Stimulated activated CD4-positive, alpha-beta T cell treated with anti-CD3 and anti-CD28 coated beads, TNF-alpha, amount 100 ng/mL, for 1 hour (primary cell): ENCODE data around the gene ANKS4B.
"Not testable (repeated sequence)": the region's sequence is repeated elsewhere in the genome, so short reads cannot be mapped to it uniquely, and the experiment has no call there.

Experiments used
- DNase-seq, 3 donors: peaks; one replicate each; pipeline ENCODE4 v3.0.0-alpha.2; 2020; ENCODE audit warnings: low read depth in 3 of 3, low spot score in 1 of 3

Gene ANKS4B

GRCh38 chr16:21218153-21218552, 15.3 kb upstream of the ANKS4B start:
- DNase-seq: no peak

DNA sequence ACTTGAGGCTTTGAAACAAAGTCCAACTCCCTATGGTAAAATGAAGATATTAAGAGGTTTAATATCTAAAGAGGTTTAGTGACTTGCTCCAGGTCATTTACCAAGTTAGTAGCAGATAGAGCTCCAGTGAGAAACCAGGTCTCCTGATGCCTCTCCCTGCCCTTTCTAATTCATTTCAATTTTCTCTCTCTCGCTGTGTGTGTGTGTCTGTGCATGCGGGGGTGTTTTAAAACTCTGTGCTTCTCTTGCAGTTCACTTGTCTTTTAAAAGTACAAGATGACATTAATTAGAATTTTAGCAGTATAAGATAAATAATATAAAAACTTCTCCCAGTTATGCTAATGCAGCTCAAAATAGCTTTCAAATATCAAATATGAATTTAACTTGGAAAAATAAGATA, 13.9 kb upstream of the ANKS4B start:
- no peak for DNase-seq

- DNase-seq: no peak
Observed at GRCh38 chr16:21222495-21223337, 10.8 kb upstream of the ANKS4B start.

- no peak for DNase-seq
Observed at GRCh38 chr16:21223787-21224186, 9.7 kb upstream of the ANKS4B start.

GRCh38 chr16:21224800-21225199, 8.7 kb upstream of the ANKS4B start:
- no peak for DNase-seq

DNA sequence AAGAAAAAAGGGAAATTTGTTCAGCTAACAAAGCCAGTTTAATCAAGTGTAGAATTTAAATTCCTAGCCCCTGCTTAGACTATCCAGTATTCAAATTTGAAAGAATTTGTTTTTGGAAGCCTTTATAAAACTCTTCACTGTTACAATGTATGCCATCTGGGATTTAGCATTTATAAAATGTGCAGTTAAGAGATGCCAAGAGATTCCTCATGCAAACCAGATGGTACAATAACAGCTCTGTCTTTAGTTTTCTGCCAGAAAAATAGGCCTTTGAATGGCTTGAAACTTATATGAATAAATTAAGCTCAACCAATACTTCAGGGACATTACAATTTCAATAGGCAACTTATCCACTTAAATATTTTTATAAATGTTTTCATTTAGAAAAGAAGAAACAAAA, 6.8 kb upstream of the ANKS4B start:
- no peak for DNase-seq

DNA sequence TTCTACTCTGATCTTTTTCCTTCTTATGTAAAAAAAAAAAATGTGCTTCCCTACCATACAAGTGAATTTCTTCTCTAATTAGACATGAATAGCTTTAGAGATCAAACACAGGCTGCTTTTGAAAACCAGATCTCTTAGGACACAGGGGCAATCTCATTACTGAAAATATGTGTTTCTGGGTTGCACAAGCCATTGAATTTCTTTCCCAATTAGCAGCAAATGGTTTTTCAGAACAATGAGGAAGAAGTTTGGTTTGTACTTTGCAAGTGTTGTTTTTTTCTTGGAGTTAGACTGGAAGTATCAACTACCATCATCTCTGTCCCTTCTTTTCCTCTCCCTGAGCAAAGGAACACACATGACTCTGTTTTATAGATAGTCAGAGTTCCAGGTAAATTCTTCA, 5.6 kb upstream of the ANKS4B start:
- DNase-seq: no peak

GRCh38 chr16:21228361-21228872, 5.1 kb upstream of the ANKS4B start:
- no peak for DNase-seq

- DNase-seq: no peak
Observed at GRCh38 chr16:21233045-21233520, 416 bp upstream of the ANKS4B start.

- DNase-seq: no peak
Observed at GRCh38 chr16:21235199-21235585, 1.7 kb downstream of the ANKS4B start.

GRCh38 chr16:21236831-21237230, 3.3 kb downstream of the ANKS4B start:
- DNase-seq: no peak

DNA sequence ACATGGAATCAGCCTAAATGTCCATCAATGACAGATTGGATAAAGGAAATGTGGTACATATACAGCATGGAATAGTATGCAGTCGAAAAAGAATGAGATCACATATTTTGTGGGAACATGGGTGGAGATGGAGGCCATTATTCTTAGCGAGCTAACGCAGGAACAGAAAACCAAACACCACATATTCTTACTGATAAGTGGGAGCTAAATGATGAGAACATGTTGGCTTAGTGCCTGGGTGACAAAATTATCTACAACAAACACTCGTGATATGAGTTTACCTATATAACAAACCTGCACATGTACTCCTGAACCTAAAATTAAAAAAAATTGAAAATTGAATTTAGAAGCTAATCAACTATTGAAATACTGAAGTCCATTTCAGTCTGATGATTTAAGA, 6.1 kb downstream of the ANKS4B start:
- DNase-seq: no peak

DNA sequence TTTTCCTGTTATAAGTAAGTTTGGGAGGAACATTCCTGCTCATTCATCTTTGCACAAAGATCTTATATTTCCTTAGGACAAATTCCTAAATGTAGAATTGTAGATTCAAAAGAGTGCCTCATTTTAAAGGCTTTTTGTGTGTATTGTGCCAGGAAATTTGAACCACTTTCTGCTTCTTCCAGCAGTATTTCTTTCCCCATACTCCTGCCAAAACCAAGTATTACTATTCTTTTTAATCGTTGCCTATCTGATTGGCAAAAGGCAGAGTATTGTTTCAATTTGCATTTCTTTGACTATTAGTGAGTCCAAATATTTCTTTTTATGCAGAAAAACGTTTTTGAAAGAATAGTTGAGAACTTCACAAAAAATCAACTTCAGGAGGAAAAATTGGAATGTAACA, 9.3 kb downstream of the ANKS4B start:
- no peak for DNase-seq

GRCh38 chr16:21244518-21245215, 11.2 kb downstream of the ANKS4B start:
- DNase-seq: no peak

DNA sequence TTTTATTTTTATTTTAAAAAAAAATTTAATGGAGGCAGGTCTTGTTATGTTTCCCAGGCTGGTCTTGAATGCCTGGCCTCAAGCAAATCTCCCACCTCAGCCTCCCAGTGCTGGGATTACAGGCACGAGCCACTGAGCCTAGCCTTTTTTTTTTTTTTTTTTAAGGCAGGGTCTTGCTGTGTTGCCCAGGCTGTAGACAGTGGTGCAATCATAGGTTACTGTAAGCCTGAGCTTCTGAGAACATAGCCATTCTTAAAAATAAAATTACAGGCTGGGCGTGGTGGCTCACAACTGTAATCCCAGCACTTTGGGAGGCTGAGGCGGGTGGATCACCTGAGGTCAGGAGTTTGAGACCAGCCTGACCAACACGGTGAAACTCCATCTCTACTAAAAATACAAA, 14.7 kb downstream of the ANKS4B start:
- not testable (repeated sequence) for DNase-seq

DNA sequence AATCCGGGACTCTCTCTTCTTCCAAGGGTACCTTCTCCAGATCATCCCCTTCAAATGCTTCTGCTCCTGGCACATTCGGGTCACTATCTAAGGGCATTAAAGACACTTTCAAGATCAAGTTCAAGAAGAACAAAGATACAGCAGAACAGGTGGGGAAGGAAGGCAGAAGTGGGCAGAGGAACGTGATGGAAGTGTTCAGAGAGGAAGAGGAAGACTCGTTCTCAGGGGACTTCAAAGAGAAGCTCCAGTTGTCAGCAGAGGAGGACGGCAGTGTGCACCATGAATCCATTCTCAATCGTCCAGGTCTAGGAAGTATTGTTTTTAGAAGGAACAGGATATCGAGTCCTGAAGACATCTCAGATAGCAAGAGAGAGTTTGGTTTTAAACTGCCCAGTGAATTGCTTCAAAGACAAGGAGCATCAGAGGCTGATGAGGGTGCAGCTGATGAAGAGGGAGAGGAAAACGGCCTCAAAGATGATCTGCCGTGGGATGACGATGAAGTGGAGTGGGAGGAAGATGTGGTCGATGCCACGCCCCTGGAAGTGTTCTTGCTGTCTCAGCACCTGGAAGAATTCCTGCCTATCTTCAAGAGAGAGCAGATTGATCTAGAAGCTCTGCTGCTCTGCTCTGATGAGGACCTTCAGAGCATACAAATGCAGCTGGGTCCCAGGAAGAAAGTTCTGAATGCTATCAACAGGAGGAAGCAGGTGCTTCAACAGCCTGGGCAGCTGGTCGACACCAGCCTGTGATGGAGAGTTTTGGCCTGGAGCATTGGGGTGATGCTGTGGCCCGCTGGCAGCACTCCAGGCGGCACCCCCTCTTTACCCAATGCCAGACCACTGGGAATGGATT, 16.8 kb downstream of the ANKS4B start:
- no peak for DNase-seq

GRCh38 chr16:21253470-21253869, 20.0 kb downstream of the ANKS4B start:
- no peak for DNase-seq

- DNase-seq: no peak
Observed at GRCh38 chr16:21256636-21257035, 23.1 kb downstream of the ANKS4B start.

DNA sequence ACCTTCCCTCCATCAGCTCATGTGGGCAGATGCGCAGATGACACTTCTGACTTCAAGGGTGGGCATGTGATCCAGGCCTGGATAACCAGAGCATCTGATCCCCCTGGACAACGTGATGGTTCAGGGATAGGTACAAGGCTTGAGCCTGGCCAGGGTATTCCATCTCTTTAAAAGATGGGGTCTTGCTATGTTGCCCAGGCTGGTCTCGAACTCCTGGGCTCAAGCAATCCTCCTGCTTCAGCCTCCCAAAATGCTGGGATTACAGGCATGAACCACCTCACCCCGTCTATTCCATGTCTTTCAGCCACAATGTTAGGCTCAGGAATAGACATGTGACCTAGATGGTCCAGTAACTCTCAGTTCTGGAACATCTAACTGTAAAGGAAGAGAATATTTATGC, 23.8 kb downstream of the ANKS4B start:
- no peak for DNase-seq

GRCh38 chr16:21260870-21261791, 27.6 kb downstream of the ANKS4B start:
- no peak for DNase-seq
